GM21423 (cell line): Measurements from ENCODE around the gene ZNF22.

ENCODE experiments used
- ATAC-seq: cut with Tn5 transposase; IDR thresholded peaks from one replicate; pipeline ENCODE4 v1.9.1; 2021; ENCODE audit warnings: mild to moderate bottlenecking, moderate library complexity; ENCODE audit not compliant: unreplicated experiment

ZNF22 gene

GRCh38 chr10:44963772-44964633 lies 36.7 kb upstream of the ZNF22 start:
- ATAC-seq = no peak

GRCh38 chr10:44965104-44965503 lies 35.6 kb upstream of the ZNF22 start:
- no peak for ATAC-seq

DNA sequence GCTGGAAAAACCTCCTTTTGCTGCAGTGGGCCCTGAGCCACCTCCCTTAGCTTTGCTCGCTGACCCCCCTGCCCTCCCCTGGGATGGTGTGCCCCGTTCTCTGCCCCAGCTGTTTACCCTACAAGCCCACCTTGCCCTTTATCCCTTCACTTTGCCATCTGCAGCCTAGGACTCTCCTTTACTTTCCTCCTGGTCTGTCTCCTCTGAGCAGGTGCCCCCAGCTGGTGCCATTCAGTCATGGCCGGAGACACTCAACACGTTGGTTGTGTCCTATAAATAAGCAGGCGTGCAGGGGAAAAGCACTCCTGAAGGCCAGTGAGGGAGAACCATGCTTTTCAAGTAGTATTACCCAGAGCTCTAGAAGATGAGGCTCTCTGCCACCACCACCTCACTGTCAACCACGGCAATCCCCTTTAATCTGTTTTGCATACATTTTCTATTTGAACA lies 35.0 kb upstream of the ZNF22 start:
- ATAC-seq = peak; percentile 24

- ATAC-seq = peak; percentile 22
These were observed 34.5 kb upstream of the ZNF22 start for GRCh38 chr10:44966129-44966815.

DNA sequence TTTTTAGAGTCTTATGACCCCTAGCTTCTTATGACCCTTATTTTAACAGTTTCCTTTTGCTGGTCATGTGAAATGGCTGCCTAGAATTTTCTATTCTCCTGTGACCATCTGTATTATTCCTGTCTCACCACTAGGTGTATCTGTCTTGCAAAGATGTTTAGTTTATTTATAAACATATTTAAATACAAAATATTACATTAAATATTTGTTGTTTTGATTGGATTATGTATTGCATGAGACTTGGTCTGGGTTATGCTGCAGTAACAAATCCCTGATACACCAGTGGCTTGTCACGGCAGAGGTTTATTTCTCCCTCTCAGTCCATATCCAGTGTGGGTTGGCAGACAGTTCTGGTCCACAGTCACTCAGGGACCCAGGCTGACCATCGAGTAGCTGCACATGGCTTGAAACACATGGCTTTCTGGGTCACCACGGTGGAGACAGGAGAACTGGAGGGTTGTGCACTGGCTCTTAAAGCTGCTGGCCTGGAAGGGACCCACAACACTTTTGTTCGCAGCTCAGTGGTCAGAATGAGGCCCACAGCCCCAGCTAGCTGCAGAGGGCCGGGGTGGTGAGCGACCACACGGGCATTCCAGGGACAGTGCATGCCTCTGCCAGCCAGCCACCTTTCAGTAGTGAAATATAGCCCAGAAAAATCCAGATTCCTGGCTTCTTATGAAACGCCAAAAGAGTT lies 33.8 kb upstream of the ZNF22 start:
- ATAC-seq = no peak

DNA sequence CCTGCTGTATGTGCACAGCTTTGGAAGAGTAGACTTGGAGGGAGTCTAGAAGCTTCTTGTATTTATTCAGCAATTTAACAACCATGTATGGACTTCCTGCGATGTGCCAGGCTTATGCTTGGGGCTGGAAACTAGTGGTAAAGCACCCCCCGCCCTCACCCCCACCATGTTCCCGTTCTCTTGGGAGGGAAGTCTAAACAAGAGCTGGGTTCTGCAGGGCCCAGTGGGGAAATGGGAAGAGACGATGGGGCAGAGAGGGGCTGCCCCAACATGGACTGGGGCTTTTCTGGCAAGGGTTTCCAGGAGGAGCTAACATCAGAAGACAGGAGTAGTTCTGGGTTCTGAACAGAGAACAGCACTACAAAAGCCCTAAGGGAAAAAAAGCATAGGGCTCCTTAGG lies 33.1 kb upstream of the ZNF22 start:
- ATAC-seq = no peak

GRCh38 chr10:44968091-44968490 lies 32.6 kb upstream of the ZNF22 start:
- no peak for ATAC-seq

DNA sequence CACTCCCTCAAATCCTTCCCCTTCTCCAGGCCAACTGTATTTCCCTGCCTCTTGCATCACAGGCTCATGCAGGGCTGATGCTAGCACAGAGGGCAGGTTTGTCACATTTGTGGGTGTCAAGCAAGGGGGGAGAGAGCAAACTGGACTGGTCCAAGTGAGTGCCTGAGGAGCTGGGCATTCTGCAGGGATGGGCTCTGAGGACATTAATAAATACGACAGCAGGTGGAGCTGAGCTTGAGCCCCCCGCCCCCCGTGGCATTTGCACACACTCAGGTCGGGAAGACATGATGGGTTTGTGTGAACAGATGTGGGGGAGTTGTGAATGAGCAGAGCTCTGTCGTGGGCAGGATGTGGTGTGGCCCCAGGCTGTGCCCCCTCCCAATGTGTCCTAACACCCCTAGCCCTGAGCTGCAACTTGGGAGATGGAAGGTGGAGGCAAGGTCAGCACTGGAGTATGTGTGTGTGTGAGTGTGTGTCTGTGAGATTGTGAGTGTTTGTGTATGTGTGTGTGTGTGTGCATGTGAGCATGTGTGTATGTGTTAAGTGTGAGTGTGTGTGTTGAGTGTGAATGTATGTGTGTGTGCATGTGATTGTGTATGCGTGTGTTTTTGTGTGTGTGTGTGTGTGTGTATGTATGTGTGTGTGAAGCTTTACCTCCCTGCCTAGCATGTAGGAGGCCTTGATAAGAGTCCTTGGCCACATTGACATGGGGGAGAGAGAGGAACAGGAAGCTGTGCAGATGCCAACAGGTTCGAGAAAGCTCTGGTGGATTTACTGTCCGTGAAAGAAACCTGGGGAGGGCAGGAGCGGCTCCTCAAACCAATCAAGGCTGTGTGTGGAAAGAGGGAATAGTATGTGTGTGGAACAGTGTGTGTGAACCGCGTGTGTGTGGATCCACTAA lies 32.0 kb upstream of the ZNF22 start:
- no peak for ATAC-seq

DNA sequence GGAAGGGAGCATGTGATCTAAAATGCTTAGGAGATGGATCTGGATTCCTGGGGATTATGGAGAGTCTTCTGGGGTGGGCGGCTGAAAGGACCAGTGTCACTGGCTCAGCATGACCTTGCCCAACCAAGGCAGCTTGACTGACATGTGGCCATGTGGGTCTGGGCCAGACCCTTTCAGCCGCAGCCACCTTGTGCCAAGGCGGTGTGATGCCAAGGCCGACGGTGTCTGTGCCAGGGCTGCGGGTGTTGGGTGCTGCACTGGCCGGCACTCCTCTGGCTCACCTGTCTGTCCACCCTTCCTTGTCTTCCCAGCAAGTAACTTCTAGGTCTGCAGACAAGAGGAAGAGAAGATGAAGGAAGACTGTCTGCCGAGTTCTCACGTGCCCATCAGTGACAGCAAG lies 30.9 kb upstream of the ZNF22 start:
- ATAC-seq = no peak

DNA sequence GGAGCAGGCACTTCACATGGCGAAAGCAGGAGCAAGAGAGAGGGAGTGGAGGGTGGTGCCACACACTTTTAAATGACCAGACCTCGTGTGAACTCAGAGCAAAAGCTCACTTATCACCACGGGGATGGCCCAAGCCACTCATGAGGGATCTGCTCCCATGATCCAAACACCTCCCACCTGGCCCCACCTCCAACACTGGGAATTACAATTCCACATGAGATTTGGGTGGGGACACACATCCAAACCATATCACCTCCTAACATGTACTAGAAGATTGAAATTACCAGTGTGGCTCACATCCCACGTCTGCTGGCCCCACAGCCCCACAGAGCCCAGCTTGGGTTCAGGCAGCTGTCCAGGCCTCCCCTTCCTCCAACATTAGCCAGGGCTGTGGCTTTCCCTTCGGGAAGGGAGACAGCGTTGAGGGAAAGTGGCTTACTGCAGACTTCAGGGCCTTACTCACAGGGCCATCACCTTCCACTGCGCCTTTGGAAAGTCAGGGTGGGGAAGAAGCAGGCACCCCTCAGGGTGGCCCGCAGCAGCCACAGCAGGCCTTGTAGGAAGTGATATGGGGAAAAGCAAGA lies 29.8 kb upstream of the ZNF22 start:
- ATAC-seq = no peak

DNA sequence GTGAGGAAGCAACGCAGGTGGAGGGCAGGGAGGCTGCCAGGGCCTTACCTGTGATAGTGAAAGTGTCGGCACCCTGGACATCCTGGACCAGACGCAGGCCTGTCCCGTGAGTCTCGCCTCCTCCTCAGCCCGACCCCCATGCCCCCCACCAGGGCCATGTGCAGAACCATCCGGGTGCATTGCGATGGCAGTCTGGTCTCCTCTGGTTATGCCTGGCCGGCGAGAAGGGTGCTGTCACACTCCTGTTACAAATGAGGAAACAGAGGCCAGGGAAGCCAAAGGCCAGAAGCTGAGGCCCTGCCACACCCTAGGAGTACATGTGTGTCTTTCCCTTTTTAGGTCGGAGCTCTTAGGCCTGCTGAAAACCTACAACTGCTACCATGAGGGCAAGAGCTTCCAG lies 29.3 kb upstream of the ZNF22 start:
- ATAC-seq = no peak

DNA sequence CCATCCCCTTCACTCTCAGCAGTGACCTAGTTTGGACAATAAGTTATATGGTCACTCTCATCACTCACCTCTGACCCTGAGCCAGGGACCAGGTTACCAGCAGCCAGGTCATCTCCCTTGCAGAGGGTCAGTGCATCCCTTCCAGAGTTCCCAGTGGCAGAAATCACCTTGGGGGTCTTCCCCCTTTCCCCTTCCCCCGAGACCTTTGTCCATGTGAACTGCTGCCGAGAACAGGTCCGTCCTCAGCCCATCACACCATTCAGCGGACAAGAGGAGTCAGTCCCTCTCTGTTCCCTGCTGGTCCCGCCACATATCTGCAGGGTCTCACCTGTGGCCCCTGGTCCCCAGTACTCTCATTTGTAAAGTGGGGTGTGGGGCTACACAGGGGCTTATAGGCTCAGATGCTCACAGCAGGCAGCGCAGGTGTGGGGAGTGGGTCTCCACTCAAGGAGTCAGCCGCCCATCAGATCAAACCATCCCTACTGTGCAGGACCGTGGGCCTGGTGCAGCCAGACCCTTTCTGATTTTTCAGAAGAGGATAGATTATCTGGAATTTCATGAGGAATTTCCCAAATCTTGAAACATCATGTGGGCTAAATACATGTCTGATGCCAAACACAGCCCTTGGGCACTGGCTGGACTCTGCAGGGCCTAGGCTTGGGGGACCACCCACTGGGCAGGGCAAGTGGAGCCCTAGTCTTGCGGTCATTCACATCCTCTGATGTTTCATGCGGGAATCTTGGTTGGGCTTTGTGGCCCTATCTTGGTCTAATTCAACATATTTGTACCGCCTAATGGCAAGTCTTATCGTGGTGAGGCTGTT lies 28.6 kb upstream of the ZNF22 start:
- no peak for ATAC-seq

DNA sequence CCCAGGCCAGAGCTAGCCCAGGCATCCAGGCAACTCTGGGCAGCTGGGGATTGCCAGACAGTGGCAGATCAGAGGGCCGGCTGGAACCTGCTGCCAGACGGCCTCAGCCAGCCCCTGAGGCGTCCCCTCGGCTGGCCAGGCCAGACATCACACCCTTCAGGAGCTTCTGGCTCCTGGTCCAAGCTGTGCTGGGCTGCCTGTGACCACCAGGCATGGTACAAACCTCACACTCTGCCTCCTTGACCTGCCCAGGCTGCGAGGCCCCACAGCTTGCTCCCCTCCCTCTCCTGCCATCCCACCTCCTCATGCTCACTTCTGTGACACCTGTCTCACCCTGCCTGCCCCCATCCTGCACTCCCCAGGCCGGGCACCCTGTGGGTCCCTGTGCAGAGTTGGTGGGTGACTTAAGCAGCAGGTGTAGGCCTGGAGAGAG lies 27.8 kb upstream of the ZNF22 start:
- ATAC-seq = no peak

DNA sequence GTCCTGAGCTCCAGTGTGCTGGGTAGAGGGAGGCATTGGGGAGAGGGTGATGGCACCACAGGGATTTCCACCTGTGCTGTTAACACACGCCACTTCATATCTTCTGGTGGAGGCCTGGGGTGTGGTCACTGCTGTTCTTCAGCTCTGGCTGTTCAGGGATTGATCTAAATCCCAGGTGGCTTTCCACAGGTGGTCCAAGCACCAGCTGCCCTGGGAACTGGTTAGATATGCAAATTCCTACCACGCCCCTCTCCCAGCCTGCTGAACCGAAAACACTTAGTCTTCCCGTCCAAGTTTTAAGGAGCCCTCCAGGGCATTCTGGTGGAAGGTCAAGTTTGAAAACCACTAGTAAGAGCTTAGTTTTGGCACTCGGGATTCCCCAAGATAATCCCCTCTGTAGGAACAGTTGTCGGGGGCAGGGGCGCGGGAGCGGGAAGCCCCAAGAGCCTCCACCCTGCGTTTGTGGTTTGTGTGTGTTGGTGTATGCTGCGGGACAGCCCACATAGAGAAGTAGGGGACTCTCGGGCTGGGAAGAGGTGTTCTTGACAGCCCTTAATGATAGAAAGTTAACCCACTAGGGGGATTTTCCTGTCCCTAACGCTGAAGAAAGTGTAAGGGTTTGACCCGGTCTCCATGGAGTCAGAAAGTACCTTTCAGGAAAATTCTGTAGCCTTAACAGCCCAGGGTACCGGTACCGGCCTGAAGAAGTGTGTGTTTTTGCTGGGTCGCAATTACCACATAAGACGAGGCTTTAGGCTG lies 27.2 kb upstream of the ZNF22 start:
- peak; percentile 26 for ATAC-seq

DNA sequence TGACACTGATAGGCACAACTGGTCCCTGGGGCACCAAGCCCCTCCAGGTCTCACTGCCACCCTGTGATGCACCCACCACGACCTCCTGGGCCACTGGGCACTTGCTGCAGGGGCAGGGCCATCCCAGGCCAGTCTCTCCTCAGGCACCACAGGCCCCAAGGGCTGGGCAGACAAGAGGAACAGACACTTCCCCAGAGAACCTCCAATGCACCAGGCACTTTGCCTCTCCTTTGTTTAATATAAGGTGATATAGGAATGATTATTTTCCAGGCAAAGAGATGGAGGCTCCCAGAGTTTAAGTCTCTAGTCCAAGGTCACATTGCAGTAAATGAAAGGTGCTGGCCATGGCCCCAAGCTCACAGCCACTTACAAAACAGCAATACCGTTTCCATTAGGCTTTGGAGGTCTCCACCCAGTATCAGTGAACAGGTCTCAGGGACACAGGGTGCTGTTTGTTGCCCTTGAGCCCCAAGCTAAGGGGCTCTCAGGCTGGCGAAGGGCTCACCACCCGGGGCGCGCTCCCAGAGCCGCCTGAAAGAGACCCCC lies 26.6 kb upstream of the ZNF22 start:
- peak; percentile 0 for ATAC-seq

DNA sequence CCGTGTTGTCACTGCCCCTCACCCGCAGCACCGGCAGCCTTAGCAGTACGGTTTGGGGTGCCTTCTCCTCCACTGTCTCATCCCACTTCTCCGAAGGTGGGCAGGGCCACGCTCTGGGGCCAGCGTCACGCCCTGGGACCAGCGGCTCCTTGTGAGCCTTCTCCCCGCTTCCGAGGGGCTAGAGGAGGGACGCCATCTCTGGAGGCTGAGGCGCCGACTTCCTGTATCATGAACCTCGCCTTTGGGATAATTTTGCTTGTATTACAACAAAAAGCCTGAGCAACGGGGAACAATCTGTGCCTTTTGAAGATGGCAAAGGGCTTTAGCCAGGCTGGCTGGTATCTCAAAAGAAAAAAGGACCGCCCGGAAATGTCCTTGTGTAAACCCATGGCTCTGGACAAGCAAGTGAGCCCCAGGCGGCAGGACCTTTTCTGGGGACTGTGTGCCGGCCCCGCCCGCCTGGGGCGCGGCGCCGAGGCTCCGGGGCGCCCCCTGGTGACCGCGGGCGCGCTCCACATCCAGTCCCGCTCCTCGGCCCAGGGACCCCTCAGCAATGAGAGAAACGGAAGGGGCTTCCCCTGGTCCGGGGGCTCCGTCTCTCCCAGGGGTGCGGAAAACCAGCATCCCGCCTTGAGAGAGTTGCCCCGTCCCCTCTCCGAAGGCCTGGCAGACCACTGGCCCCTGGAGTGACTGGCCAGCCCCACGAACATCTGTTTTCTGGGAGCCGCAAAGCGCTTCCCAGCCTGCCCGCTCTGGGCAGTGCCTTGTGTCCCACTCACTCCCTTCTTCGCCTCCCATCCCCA lies 25.9 kb upstream of the ZNF22 start:
- ATAC-seq = peak; percentile 71
